Osteoblast (primary cell): ENCODE results near the gene ATXN7L3. TPM values are rescaled to one million over a fixed set of nuclear protein-coding genes. Genes with fewer than 3 reads are reported as not detected.
"Not testable (repeated sequence)": the region's sequence is repeated elsewhere in the genome, so short reads cannot be mapped to it uniquely, and the experiment has no call there.

Source experiments
- DNase-seq: peaks from one replicate; pipeline ENCODE4 v3.0.0; 2011; ENCODE audit warnings: low spot score, mixed read lengths; ENCODE audit not compliant: insufficient read length; ENCODE audit errors: missing footprints
- H2AFZ ChIP-seq: 2 replicates; pipeline ENCODE4 v1.6.0; 2011; ENCODE audit warnings: mild to moderate bottlenecking, low read length
- H3K27ac ChIP-seq: 2 replicates; pipeline ENCODE4 v1.5.1; 2011; ENCODE audit warnings: mild to moderate bottlenecking, low read depth, low read length, moderate library complexity
- H3K27me3 ChIP-seq: 2 replicates; pipeline ENCODE4 v1.6.0; 2012; ENCODE audit warnings: mild to moderate bottlenecking, control low read depth, inconsistent platforms, low read length, moderate library complexity; ENCODE audit not compliant: insufficient read depth
- H3K36me3 ChIP-seq: 2 replicates; pipeline ENCODE4 v1.5.1; 2011; ENCODE audit warnings: mild to moderate bottlenecking, low read length, control low read depth, moderate library complexity; ENCODE audit not compliant: insufficient read depth
- H3K4me1 ChIP-seq: 2 replicates; pipeline ENCODE4 v1.5.1; 2011; ENCODE audit warnings: mild to moderate bottlenecking, low read length, control low read depth, moderate library complexity; ENCODE audit not compliant: insufficient read depth
- H3K4me2 ChIP-seq: 2 replicates; pipeline ENCODE4 v1.6.0; 2011; ENCODE audit warnings: mild to moderate bottlenecking, low read length; ENCODE audit not compliant: insufficient read depth
- H3K4me3 ChIP-seq: fragments of 200-600 bp; sonication (generic); 3 replicates; pipeline ENCODE4 v1.5.1; 2012; ENCODE audit warnings: mild to moderate bottlenecking, low read length, inconsistent platforms; ENCODE audit not compliant: insufficient read depth
- H3K79me2 ChIP-seq: 2 replicates; pipeline ENCODE4 v1.6.0; 2012; ENCODE audit warnings: mild to moderate bottlenecking, low read length, control low read depth, inconsistent platforms; ENCODE audit not compliant: insufficient read depth
- H3K9me3 ChIP-seq: 2 replicates; pipeline ENCODE4 v1.5.1; 2011; ENCODE audit warnings: low read depth, low read length, control low read depth
- H4K20me1 ChIP-seq: 2 replicates; pipeline ENCODE4 v1.6.0; 2012; ENCODE audit warnings: mild to moderate bottlenecking, low read length, control low read depth; ENCODE audit not compliant: insufficient read depth
- CTCF ChIP-seq: IDR thresholded peaks from 2 replicates; pipeline ENCODE4 v1.5.1; 2011; ENCODE audit warnings: mild to moderate bottlenecking, low read depth, low read length, moderate library complexity; ENCODE audit errors: extremely low read depth
- total RNA-seq: library from RNA; depleted of rRNA; stranded (reverse); fragments of >200 nt; gene quantifications from 2 replicates; pipeline ENCODE4 v1.2.3, GENCODE V29; 2012

Gene ATXN7L3
- total RNA-seq, 1 donor, result 38.4 TPM

GRCh38 chr17:44155488-44155887 lies 44.2 kb downstream of the ATXN7L3 start:
- no peak overlapping the region for H3K4me3 ChIP-seq
- H3K79me2 ChIP-seq, result peaks cover 16% of the 10 kb centered on the region
- DNase-seq, result no peak
- peaks cover 8% of the 10 kb centered on the region for H3K36me3 ChIP-seq
- no peaks in the 10 kb centered on the region for H3K9me3 ChIP-seq
- no peak overlapping the region for H2AFZ ChIP-seq
- H4K20me1 ChIP-seq, result no peaks in the 10 kb centered on the region
- H3K27me3 ChIP-seq, result no peaks in the 10 kb centered on the region
- no peak overlapping the region for H3K27ac ChIP-seq
- no peak for TF ChIP-seq CTCF
- H3K4me2 ChIP-seq, result no peak overlapping the region
- no peaks in the 10 kb centered on the region for H3K4me1 ChIP-seq

GRCh38 chr17:44152875-44153274 lies 46.8 kb downstream of the ATXN7L3 start:
- no peaks in the 10 kb centered on the region for H3K9me3 ChIP-seq
- H3K4me2 ChIP-seq, result no peak overlapping the region
- peak; percentile 46 for DNase-seq
- H3K27ac ChIP-seq, result no peak overlapping the region
- no peaks in the 10 kb centered on the region for H3K4me1 ChIP-seq
- no peak overlapping the region for H2AFZ ChIP-seq
- no peaks in the 10 kb centered on the region for H4K20me1 ChIP-seq
- H3K79me2 ChIP-seq, result peaks cover 30% of the 10 kb centered on the region
- TF ChIP-seq CTCF, result no peak
- peaks cover 3% of the 10 kb centered on the region for H3K36me3 ChIP-seq
- no peaks in the 10 kb centered on the region for H3K27me3 ChIP-seq
- H3K4me3 ChIP-seq, result no peak overlapping the region

GRCh38 chr17:44149750-44150329 lies 49.8 kb downstream of the ATXN7L3 start:
- DNase-seq, result no peak
- no peak overlapping the region for H3K4me3 ChIP-seq
- peaks cover 30% of the 10 kb centered on the region for H3K79me2 ChIP-seq
- H3K9me3 ChIP-seq, result no peaks in the 10 kb centered on the region
- H2AFZ ChIP-seq, result no peak overlapping the region
- H3K4me2 ChIP-seq, result no peak overlapping the region
- no peaks in the 10 kb centered on the region for H3K4me1 ChIP-seq
- TF ChIP-seq CTCF, result no peak
- no peaks in the 10 kb centered on the region for H4K20me1 ChIP-seq
- peaks cover 4% of the 10 kb centered on the region for H3K36me3 ChIP-seq
- H3K27me3 ChIP-seq, result no peaks in the 10 kb centered on the region
- H3K27ac ChIP-seq, result no peak overlapping the region

- not testable (repeated sequence) for H3K36me3 ChIP-seq, H2AFZ ChIP-seq, H3K4me1 ChIP-seq, H3K4me3 ChIP-seq, H4K20me1 ChIP-seq, H3K27ac ChIP-seq, DNase-seq, H3K9me3 ChIP-seq, H3K27me3 ChIP-seq, H3K4me2 ChIP-seq
- H3K79me2 ChIP-seq, result peaks cover 30% of the 10 kb centered on the region
Observed at GRCh38 chr17:44149066-44149465, 50.6 kb downstream of the ATXN7L3 start.
